Left colon (tissue), 2 donors: ENCODE data around the gene SREBF2. TPM values are rescaled to one million over a fixed set of nuclear protein-coding genes. Genes with fewer than 3 reads are reported as not detected.

Experiments
- ATAC-seq: fragments of 200-7000 bp; cut with Tn5 transposase; one replicate; pipeline ENCODE4 v1.9.1; 2020; ENCODE audit warnings: mild to moderate bottlenecking, moderate library complexity
- DNase-seq, 2 donors: peaks; one replicate each; pipeline ENCODE4 v3.0.0-alpha.2; 2020
- intact Hi-C, 2 donors: fragments of 100-400 bp; cut with DNase I in 1 of 2; cut with micrococcal nuclease in 1 of 2; formaldehyde crosslinking; loops; one replicate each; pipeline versions ENCODE4 v1.11.2 to v1.14.0; 2022; cut with DNase I, micrococcal nuclease
- total RNA-seq, 2 donors: library from RNA; stranded (reverse); fragmentation: NEBNext Ultra II Directional; extraction: Animal tissue kit (Norgen Biotek cat#: 25700); gene quantifications; one replicate each; pipeline ENCODE4 v1.2.1, GENCODE V29; 2021
- donor health status: DM: no; HTN: no; CAD: no.
- donor health status: DM: yes; HTN: yes; CAD: no.

SREBF2 gene
- total RNA-seq, 2 donors from 2014 or later, result 172 to 215 TPM

DNA sequence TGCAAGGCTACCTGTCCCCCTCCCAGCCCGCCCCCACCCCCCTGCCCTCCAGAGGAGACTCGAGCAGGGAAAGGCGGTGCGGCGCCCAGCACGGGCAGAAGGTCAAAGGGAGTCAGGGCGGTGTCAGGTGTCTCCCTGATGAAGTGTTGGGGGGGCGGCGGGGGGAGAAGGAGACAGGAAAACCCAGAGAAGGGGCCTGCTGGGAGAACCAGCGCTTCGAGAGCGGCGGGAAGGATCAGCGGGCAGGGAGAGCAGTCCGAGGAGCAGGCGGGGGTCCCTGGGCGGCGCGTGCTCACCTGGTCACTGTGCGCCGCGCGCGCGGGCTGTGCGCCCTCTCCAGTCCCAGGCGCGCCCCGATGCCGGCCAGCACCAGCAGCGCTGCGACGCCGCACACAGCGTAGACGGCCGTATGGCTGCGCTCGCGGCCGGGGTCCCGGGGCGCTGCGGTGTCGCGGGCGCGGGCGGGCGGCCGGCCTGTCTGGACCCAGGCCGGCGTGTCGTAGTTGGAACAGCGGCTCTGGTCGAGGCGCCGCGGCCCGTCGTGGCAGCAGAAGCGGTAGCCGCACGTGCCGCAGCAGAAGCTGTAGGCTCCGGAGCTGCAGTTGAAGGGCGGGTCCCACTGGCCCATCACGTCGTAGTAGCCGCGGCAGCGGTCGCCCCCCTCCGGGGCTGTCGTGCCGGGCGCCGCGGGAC lies 81.1 kb downstream of the SREBF2 start:
- ATAC-seq (no peak), DNase-seq (no peak)

DNA sequence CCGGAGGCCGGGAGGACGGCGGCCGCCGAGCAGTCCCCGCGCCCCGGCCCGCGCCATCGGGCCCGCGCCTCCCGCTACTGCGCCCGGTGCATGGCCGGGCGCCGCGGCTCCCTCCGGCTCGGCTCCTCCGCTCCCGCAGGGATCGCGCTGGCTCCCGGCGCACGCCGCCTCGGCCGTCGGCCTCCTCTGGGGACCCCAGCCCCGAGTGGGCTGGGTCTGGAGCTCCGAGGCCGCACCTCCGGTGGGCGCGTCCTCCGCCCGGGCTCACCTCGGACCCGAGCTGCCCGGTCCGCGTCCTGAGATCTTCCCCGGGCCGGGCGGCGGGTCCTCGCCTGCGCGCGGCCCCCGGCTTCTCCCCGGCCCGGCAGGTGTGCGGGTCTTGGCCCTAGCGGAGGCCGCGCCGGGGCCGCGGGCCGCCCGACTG lies 81.7 kb downstream of the SREBF2 start:
- no peak for ATAC-seq
- intact Hi-C loops, result no loop called here
- DNase-seq, result no peak

More for the DNA sequence above, 81.1 kb downstream of the SREBF2 start:
- intact Hi-C loops, result no loop called here

DNA sequence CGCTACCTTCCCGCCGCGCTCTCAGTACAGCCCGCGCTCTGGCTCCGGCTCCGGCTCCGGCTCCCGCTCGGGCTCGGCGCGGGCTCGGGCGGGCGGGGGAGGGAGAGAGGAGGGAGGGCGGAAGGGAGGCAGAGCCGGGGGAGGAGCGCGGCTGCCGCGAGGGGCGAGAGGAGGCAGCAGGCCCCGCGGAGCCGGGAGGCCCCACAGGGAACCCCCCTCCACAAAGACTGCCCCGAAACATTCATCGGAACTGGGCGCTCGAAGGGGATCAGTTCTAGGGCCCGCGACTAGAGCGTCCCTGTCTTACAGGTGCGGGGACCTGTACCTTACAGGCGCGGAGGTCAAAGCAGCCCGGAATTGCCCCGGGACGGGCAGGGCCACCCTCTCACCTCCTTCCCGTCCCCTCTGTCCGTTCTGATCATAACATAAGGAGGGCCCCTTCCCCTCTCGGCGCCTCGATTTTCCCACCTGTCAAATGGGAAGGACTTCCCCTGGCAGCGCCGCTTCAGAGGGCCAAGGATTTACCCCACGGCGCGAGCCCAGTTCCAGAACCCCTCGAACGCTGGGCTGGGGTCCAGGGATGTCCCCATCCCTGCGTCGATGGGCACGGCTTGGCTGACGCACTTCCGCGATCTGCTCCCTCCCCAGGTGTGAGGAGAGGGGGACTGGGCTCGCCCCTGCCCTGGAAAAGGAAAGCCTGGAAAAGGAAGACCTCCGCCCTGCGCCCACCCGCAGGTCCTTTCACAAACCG lies 82.3 kb downstream of the SREBF2 start, which contains the start of gene SHISA8:
SHISA8 (minus strand) TSS at position 40 of the 751 bp plus-strand sequence. CDS start 407 bp downstream, outside the sequence.
- DNase-seq, result peak in 1 of 2 donors; percentile 73
- intact Hi-C loops, result no loop called here
- peak; percentile 67 for ATAC-seq

DNA sequence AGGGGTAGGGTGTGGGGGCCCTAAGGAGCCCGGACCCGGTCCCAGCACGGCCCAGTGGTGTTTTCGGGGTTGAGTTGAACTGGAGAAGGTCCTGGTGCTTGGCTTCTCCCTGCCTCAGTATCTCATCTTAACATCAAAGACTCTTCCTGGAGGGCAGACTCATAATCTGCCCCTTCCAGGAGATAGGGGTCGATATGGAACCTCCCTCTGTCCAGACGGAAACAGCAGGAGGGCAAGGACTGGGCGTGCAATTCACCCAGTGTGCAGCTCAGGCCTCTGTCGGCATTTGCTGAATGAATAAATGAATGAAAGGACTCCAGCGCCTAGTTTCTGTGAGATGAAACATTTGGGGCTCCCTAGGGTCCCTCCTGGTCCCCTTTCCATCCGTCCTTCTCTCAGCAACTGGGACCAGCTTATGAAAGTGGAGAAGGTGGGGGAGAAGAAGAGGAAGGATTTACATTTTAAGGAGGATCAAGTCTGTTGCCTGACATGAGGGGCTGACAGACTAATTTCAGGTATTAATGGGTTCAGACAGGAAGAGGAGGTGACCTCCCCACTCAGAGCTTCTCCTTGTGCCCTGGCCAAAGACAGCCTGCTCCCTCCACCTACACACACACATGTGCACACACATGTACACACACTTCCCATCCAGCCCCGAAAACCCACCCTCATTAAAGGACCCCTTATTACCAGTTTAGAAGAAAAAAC lies 83.0 kb downstream of the SREBF2 start:
- intact Hi-C loops, result no loop called here
- DNase-seq, result no peak
- no peak for ATAC-seq

DNA sequence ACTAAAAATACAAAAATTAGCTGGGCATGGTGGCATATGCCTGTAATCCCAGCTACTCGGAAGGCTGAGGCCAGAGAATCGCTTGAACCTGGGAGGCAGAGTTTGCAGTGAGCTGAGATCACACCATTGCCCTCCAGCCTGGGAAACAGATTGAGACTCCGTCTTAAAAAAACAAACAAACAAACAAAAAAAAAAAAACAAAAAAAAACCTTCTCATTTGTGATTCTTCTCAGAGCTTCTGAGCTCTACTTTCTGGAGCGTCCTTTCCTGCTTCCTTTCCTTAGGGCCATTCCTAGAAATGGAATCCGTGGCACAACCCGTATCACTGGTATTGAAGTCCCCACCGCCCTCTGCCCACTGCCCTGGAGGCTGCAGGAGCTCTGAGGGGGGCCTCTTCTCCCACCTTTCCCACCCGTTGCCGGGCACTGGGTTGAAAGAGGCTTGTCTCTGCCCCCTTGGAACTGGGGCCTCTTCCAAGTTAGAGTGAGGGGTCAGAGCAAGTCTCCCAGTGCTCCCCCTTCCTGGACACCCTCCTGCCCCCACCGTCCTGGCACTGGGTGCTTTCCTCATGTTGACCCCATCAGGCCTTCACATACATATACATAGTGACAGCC lies 83.9 kb downstream of the SREBF2 start:
- intact Hi-C loops, result no loop called here
- DNase-seq (no peak), ATAC-seq (no peak)

DNA sequence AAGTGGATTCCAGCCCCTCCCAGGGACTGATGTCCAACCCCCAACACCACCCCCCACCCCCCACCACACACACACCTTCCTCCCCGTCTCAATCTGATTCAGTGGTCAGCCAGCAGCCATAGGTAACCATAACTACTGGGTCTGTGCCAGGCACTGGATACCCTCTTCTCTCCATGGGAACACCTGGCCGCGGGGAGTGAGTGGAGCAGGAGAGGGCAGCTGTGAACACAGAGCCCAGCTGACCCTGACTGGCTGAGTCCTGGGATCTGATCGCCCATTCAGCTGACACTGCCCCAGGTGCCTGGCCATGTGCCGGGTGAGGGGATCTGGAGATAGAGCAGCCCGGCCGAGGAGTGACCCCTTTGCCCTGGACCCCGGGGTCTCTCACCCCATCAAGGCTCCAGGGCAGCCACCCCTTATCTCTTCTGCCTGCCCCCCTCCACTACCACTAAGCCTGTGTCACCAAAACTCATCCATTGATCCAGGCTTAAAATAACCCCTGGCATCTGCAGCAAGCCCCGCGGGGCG lies 84.5 kb downstream of the SREBF2 start:
- no peak for ATAC-seq
- intact Hi-C loops, result no loop called here
- no peak for DNase-seq

DNA sequence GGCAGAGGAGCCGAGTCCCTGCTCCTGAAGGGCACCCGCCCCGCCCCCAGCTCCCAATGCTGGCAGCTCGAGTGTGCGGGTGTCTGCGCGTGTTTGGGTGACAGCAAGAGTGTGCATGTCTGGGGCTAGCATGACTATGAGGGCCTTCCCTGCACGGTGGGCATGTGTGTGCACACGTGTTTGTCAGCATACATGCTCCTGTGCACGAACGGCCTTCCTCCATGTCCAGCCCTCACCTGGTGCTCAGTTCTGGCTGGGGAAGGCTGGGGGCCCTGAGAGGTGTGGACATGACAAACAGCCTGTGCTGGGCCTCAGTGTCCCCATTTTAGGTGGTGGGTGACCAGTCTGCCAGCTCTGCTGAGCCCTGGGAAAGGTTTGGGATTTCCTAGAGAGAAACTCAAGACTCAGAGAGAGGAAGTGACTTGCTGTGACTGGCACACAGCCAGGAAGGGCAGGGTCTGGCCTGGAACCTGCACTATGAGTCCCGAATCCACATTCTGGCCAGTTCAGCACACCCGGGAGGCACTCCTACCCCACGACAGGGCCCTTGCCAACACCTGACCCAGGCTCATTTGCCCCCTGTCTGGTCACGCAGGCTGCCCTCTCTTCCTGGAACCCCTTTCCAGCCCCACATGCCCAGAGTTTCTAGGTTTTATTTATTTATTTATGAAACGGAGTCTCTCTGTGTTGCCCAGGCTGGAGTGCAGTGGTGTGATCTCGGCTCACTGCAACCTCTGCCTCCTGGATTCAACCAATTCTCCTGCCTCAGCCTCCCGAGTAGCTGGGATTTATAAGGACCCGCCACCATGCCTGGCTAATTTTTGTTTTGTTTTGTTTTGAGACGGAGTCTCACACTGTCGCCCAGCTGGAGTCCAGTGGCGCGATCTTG lies 85.2 kb downstream of the SREBF2 start:
- ATAC-seq (peak; percentile 43), DNase-seq (peak; percentile 63 to 75)
- intact Hi-C loops, result no loop called here

DNA sequence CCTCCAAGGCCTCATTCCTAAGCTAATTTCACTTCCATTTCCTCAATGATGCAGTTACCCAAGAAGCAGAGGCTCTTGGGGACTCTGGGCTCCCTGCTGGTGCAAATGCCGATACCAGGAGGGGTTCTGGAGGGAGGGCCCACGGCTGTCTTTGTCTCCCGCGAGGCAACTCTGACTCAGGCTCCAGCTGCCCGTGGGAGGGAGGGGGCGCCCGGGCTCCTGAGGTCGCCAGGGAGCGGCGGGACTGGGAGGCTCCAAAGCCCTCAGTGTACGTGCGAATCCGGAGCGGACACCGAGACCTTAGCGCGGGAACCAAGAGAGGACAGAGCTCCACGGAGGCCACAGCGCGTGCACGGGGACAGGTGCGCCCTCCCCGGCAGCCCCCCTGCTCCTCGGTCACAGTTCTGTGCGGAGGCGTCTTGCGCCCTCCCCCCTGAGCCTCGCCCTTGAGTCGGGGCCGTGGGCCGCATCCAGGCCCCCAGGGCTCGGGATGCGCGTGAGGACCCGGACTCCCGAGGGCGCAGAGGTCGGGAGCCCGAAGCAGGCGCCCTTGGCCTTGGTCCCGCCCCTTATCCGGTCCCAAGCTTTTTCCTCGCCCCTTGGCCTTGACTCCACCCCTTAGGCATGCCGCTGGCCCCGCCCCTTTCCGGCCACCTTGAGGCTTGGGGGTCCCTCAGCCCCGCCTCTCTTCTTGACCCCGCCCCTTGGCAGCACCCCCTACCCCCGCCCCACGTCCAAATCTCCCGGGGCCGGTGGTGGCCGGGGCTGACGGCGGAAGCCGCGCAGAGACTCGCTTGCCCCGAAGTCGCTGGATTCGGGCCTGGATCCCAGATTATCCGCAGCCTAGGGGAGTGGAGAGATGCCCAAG lies 86.7 kb downstream of the SREBF2 start:
- peak; percentile 79 to 86 for DNase-seq
- intact Hi-C loops, result no loop called here
- peak; percentile 78 for ATAC-seq

DNA sequence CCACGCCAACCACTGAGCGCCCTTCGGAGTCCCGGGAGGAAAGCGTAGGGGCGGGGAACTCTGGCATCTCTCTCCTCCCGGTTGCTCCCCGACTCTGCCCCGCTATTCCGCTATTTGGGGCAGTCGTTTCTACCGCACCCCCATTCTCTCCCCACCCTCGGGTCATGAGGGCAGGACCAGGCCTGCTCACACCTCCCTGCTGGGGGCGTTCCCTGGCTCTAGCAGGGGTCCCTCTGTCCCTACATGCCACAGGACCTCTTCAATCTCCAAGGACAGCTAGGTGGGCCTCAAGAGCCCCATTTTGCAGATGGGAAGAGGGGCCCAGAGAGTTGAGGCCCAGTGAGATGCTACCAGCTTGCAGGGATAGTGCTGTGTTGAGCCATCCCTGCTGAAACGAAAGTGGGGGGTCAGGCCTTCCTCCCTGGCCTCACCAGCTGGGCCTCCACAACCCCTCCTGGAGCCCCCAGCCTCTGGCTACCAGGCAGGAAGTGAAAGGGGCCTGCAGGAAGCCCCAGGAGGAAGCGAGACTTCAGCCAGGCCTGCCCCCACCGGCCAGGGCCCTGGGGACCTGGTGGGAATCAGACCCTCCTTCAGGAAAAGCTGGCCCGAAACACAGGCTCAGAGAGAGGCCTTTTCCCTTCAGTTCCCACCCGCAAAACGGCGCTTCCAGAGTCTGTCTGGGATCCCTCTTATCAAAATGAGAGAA lies 87.5 kb downstream of the SREBF2 start:
- DNase-seq (no peak), ATAC-seq (no peak)
- intact Hi-C loops, result no loop called here

DNA sequence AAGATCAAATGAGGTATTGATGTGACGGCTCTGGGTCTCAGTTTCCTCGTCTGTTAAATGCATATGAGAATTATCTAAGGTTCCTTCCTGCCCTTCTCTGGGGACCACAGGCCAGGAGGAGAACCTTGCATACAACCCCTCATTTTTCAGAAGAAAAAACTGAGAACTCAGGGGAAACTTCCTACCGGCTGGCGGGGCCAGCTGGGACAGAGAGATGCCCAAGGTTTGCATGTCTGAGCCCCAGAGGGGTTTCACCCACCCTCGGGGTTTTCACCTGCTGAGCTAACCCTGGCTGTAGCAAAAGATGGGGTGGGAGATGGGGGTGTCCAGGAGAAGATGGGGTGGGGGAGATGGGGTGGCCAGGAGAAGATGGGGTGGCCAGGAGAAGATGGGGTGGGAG lies 89.4 kb downstream of the SREBF2 start:
- DNase-seq (no peak), ATAC-seq (no peak)
- intact Hi-C loops, result no loop called here

DNA sequence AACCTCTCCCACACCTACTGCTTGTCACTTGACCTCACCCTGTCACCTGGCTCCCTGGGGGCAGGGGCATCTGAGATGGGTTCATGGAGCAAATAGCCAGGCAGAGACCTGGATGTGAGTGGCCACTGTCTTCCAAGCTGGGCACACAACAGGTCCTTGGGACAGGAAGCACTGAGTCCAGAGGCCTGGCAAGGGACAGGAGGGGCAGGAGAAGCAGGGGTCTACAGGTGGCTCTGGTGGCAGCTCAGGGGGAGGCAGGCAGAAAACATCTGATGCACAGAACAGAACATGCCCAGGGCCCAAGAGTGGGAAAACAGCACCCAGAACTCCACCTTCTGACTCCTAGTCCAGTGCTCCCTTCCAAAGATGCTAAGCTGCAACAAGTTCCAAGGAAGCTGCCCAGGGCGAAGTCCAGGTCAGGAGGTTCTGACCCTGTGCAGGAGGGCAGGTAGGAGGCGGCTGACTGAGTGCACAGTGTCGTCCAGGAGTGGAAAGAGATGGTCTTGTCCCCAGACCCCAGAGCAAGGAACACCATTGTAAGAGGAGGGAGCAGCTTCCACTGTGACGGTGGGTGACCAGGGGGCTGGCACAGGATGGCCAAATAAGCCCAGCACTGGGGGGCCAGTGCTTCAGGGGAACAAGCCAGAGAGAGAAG lies 90.2 kb downstream of the SREBF2 start:
- DNase-seq (no peak), ATAC-seq (no peak)
- intact Hi-C loops, result no loop called here

DNA sequence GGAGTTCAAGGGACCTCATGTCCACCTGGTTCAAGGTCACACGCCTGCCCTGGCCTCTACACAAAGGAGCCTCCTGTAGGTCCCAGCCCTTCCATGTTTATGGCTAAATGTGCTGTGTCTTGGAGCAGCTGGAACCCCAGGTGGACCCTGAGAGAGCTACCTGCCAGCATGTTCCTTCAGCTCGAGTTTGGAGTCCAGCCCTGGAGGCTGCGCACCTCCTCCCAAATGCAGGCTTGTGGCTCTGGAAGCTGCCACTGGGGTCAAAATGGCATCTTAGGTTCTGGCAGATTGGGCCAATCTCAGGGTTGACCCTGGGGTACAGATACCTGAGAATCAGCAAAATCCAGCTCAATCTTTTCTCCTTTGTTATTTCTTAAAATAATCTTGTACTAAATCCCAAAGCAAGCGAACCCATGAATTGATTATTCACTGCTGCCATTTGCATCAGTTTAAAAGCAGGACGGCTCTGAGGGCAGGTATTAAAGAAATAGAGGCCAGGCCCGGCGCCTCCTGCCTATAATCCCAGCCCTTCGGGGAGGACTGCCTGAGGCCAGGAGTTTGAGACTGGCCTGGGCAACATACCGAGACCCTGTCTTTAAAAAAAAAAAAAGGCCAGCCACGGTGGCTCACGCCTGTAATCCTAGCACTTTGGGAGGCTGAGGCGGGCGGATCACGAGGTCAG lies 90.8 kb downstream of the SREBF2 start:
- ATAC-seq, result no peak
- intact Hi-C loops, result no loop called here
- DNase-seq, result no peak

DNA sequence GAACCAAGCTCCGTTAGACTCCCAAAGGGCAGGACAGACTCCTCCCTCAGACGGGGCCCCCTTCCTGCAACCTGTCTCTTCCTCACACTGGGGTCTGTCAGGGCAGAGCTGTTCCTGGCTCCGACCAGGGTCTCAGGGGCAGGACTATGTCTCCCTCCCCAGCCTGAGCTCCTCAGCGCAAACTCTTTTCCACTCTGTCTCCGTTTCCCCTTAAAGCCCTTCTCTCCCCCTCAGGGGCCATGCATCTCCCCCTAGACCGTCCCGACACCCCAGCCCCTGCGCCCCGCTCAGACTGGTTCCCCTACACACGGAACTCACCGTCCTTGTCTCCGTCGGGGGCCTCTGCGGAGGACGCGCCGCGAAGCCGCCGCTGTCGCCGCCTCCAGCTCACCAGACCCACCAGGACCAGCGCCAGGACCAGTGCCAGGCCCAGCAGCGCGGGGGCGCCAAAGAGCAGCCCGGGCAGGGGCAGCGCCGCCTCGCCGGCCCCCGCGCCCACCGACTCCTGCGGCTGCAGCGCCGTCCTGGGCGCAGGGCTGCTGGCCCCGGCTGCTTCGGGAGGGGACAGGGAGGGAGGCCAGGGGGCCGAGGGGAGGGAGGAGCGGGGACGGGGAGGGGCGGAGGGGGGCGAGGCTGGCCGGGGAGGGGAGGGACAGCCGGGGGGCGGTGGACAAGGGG lies 93.0 kb downstream of the SREBF2 start:
- ATAC-seq, result peak; percentile 88
- DNase-seq, result peak; percentile 61 to 83
- intact Hi-C loops, result no loop called here

DNA sequence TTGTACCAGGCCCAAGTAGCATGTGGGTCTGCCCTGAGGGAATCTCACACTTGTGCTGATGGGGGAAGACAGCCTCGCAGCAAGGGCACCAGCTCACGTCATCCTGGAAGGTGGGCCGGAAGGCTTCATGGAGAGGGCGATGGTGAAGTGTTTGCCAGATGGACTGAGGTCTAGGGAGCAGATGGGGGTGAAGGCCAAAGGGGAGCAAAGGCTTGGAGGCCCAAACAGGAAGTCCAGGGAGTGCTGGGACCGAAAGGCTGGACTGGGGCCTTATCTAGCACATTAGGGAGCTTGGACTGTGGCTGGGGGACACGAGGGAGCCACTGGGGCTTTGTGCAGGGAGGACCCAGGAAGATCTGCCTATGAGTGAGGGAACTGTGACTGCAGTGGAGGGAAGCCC lies 94.9 kb downstream of the SREBF2 start:
- intact Hi-C loops, result no loop called here
- ATAC-seq, result no peak
- no peak for DNase-seq
